ENCODE data around the gene B4GAT1.

The B4GAT1 gene

DNA sequence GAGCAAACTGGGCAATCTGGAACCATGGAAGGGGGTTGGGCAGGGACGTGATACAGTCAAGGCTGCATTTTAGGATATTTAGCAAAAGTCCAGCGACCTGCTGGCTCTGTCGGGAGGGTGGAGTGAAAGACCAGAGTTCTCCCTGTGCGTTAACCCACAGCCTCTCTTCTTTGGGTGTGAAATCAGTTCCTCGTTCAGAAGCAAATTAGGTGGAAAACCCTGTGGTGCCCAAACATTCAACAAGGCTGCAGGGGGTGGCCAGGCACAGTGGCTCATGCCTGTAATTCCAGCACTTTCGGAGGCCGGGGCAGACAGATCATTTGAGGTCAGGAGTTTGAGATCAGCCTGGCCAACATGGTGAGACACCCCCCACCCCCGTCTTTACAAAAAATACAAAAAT, 49.8 kb downstream of the B4GAT1 start:
- DNase-seq: no peak
